Mesodermal cell (in vitro differentiated cells): ENCODE measurements around the gene PDS5A.
"Not testable (repeated sequence)": the region's sequence is repeated elsewhere in the genome, so short reads cannot be mapped to it uniquely, and the experiment has no call there.

Source experiments
- H3K27ac ChIP-seq: 2 replicates; pipeline ENCODE4 v1.7.0; 2013; ENCODE audit warnings: mild to moderate bottlenecking, low read depth, low read length, moderate library complexity; ENCODE audit not compliant: severe bottlenecking
- H3K36me3 ChIP-seq: 2 replicates; pipeline ENCODE4 v1.7.1; 2013; ENCODE audit warnings: mild to moderate bottlenecking, low read length, moderate library complexity; ENCODE audit not compliant: control insufficient read depth, insufficient read depth
- H3K4me1 ChIP-seq: one replicate; pipeline ENCODE4 v1.7.1; 2013; ENCODE audit warnings: mild to moderate bottlenecking, low read length; ENCODE audit not compliant: insufficient read depth, control insufficient read depth, poor library complexity, severe bottlenecking
- H3K4me3 ChIP-seq: 2 replicates; pipeline ENCODE4 v1.7.0; 2013; ENCODE audit warnings: low read length, control low read depth, mild to moderate bottlenecking; ENCODE audit not compliant: insufficient read depth, poor library complexity, severe bottlenecking; ENCODE audit errors: extremely low read depth
- H3K9me3 ChIP-seq: 2 replicates; pipeline ENCODE4 v1.7.1; 2013; ENCODE audit warnings: mild to moderate bottlenecking, low read length, moderate library complexity; ENCODE audit not compliant: control insufficient read depth
- WGBS, 2 experiments: methylation state at CpG; one replicate each; pipeline ENCODE4 v1.1.5; 2013; ENCODE audit warnings: missing lambda C conversion rate in 2 of 2; ENCODE audit not compliant: insufficient coverage in 2 of 2; 5-methylcytosine and 5-hydroxymethylcytosine counted together

PDS5A gene

DNA sequence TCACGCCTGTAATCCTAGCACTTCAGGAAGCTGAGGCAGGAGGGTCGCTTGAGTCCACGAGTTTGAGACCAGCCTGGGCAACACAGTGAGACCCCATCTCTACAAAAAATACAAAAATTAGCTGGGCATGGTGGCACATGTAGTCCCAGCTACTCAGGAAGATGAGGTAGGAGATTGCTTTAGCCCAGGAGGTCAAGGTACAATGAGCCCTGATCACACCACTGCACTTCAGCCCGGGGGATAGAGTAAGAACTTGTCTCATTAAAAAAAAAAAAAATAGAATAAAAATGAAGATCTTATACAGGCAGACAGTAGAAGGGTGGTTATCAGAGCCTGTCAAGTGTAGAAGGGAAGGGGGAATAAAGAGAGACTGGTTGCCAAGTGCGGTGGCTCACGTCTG is 116.9 kb downstream of the PDS5A start:
- H3K4me1 ChIP-seq, result no peaks in the 10 kb centered on the region
- no peak overlapping the region for H3K4me3 ChIP-seq
- no peak overlapping the region for H3K27ac ChIP-seq
- H3K36me3 ChIP-seq, result peaks cover 75% of the 10 kb centered on the region
- no peaks in the 10 kb centered on the region for H3K9me3 ChIP-seq
- WGBS, 2 experiments, result 94 to 98% methylated on average over 3 to 5 of the region's 6 CpGs

DNA sequence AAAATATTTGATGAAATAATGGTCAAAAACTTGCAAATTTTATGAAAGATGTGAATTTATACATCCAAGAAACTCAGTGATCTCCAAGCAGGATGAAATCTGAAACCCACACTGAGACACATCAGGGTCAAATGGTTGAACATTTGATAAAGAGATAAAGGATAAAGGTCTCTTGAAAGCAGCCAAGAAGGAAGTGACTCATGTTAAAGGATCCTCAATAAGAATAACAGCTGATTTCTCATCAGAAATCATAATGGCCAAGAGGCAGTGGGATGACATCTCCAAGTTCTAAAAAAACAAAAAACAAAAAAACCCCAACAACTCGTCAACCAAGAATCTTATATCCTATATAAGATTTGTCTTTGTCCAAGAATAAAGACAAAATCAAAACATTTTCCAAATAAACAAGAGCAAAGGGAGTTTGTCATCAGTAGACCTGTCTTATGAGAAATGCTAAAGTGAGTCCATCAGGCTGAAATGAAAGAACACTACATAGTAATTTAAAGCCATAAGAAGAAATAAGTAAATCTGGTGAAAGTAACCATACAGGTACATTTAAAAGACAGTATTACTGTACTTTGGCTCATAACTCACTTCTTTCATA is 121.7 kb downstream of the PDS5A start:
- Histone ChIP-seq H3K36me3 (peaks cover 72% of the 10 kb centered on the region), H3K4me1 (no peaks in the 10 kb centered on the region), H3K9me3 (no peaks in the 10 kb centered on the region), H3K4me3 (no peak overlapping the region), H3K27ac (no peak overlapping the region)
- WGBS, 2 experiments, result no CpG with 5 or more reads among the region's 1 CpG

DNA sequence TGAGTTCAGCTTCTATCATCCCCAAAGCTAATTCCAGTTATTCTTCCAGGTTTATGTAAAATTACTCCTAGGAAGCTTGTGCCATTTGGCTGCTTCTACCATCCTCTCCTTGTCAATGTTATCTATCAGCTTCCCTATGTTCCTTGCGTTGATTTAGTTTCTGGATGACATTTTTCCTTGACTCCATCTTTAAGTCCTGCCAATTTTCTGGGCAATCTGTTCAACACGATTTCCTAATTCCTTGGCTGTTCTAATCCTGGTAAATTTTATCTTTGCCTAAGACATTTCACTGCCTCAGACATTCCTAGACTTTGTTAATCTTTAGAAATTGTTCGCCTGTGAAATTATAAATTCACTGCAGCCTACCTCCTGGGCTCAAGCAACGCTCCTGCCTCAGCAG is 125.1 kb downstream of the PDS5A start:
- no peaks in the 10 kb centered on the region for H3K4me1 ChIP-seq
- peaks cover 56% of the 10 kb centered on the region for H3K36me3 ChIP-seq
- 93 to 100% methylated on average over 3 to 4 of the region's 4 CpGs for WGBS, 2 experiments
- H3K4me3 ChIP-seq, result no peak overlapping the region
- H3K9me3 ChIP-seq, result no peaks in the 10 kb centered on the region
- no peak overlapping the region for H3K27ac ChIP-seq

- peaks cover 63% of the 10 kb centered on the region for H3K36me3 ChIP-seq
- H3K9me3 ChIP-seq, result no peaks in the 10 kb centered on the region
- H3K4me1 ChIP-seq, result no peaks in the 10 kb centered on the region
- no peak overlapping the region for H3K4me3 ChIP-seq
- H3K27ac ChIP-seq, result no peak overlapping the region
These were observed 127.0 kb downstream of the PDS5A start for GRCh38 chr4:39850727-39851126.

GRCh38 chr4:39846705-39847104 is 131.0 kb downstream of the PDS5A start:
- Histone ChIP-seq H3K9me3 (no peaks in the 10 kb centered on the region), H3K4me1 (no peaks in the 10 kb centered on the region), H3K36me3 (peaks cover 63% of the 10 kb centered on the region), H3K4me3 (no peak overlapping the region), H3K27ac (no peak overlapping the region)
- WGBS, 2 experiments, result no CpG with 5 or more reads among the region's 1 CpG

DNA sequence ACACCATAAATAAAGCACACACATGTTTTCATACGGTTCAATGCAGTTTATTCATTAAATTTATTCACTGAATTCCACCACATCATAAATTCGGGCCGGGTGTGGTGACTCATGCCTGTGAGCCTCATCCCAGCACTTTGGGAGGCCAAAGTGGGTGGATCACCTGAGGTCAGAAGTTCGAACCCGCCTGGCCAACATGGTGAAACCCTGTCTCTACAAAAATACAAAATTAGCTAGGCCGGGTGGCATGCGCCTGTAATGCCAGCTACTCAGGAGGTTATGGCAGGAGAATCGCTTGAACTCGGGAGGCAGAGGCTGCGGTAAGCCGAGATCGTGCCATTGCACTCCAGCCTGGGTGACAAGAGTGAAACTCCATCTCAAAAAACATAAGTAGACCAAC is 131.6 kb downstream of the PDS5A start:
- Histone ChIP-seq H3K9me3 (no peaks in the 10 kb centered on the region), H3K4me3 (no peak overlapping the region), H3K27ac (no peak overlapping the region), H3K4me1 (no peaks in the 10 kb centered on the region), H3K36me3 (peaks cover 65% of the 10 kb centered on the region)
- WGBS, 2 experiments, result 94% methylated on average over 7 to 10 of the region's 12 CpGs

DNA sequence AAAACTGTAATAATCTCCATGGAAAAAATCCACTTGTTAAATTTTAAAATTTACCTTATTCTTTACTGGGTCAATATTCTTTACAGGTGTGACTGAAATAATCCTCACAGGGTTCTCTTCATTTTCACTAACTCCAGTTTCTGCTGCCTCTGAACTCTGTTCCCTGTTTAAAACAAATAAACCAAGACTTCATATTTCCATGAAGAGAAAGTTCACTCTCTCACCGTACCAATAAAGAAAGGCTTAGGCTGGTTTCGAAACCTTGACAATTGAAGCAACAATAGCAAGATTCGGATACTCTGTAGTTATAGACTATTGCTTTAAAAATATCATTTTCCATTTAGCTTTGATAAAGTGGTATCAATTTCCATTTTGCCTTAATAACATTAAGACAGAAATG is 135.8 kb downstream of the PDS5A start:
- Histone ChIP-seq H3K27ac (no peak overlapping the region), H3K4me1 (no peaks in the 10 kb centered on the region), H3K9me3 (no peaks in the 10 kb centered on the region), H3K36me3 (peaks cover 84% of the 10 kb centered on the region), H3K4me3 (no peak overlapping the region)
- WGBS, 2 experiments, result no CpG with 5 or more reads among the region's 3 CpGs

GRCh38 chr4:39840516-39840915 is 137.2 kb downstream of the PDS5A start:
- H3K4me1 ChIP-seq, H3K27ac ChIP-seq, H3K9me3 ChIP-seq, H3K4me3 ChIP-seq: not testable (repeated sequence)
- WGBS, 2 experiments, result 90 to 91% methylated on average over 13 to 14 of the region's 14 CpGs
- H3K36me3 ChIP-seq, result peaks cover 87% of the 10 kb centered on the region

GRCh38 chr4:39840027-39840426 is 137.7 kb downstream of the PDS5A start:
- 96 to 98% methylated on average over 6 to 7 of the region's 9 CpGs for WGBS, 2 experiments

GRCh38 chr4:39838431-39838830 is 139.3 kb downstream of the PDS5A start:
- H3K4me1 ChIP-seq, H3K27ac ChIP-seq, H3K9me3 ChIP-seq, H3K4me3 ChIP-seq: not testable (repeated sequence)
- 89 to 95% methylated on average over 6 to 9 of the region's 11 CpGs for WGBS, 2 experiments
- H3K36me3 ChIP-seq, result peaks cover 89% of the 10 kb centered on the region

More at GRCh38 chr4:39840027-39840426, 137.7 kb downstream of the PDS5A start:
- Histone ChIP-seq H3K36me3 (peaks cover 89% of the 10 kb centered on the region), H3K4me1 (no peaks in the 10 kb centered on the region), H3K27ac (no peak overlapping the region), H3K4me3 (no peak overlapping the region), H3K9me3 (no peaks in the 10 kb centered on the region)

DNA sequence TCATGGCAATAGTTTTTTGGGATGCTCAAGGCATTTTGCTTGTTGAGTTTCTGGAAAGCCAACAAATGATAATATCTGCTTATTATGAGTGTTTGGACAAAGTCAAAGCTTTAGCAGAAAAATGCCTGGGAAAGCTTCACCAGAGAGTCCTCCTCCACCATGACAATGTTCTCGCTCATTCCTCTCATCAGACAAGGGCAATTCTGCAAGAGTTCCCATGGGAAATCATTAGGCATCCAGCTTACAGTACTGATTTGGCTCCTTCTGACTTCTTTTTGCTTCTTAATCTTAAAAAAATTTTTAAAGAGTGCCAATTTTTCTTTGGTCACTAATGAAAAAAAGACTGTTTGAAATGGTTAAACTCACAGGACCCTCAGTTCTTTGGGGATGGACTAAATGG is 143.4 kb downstream of the PDS5A start:
- Histone ChIP-seq H3K4me3 (no peak overlapping the region), H3K36me3 (peaks cover 90% of the 10 kb centered on the region), H3K27ac (no peak overlapping the region), H3K9me3 (no peaks in the 10 kb centered on the region), H3K4me1 (no peaks in the 10 kb centered on the region)
- 100% methylated on average over 1 of the region's 1 CpG for WGBS, 2 experiments
